ENCODE results near the gene EPHB4.

DNA sequence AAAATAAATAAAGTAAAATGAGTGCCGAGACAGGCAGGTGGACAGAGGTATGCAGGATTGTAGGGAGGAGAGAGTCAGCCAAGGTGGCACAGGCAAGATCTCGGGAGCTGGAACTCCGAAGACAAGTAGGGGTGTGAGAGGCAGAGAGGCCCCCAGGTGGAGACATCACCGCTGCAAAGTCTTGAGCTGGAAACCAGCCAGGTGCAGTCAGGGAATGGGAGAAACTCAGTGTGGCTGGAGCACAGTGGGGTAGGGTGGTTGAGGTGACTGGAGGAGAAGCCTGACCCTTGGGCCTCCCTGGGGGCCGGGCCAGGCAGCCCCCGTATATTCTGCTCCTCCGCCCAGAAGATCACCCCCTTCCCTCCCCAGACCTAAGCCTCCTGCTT, 4.2 kb downstream of the EPHB4 start:
- TF ChIP-seq, protein P1, sequence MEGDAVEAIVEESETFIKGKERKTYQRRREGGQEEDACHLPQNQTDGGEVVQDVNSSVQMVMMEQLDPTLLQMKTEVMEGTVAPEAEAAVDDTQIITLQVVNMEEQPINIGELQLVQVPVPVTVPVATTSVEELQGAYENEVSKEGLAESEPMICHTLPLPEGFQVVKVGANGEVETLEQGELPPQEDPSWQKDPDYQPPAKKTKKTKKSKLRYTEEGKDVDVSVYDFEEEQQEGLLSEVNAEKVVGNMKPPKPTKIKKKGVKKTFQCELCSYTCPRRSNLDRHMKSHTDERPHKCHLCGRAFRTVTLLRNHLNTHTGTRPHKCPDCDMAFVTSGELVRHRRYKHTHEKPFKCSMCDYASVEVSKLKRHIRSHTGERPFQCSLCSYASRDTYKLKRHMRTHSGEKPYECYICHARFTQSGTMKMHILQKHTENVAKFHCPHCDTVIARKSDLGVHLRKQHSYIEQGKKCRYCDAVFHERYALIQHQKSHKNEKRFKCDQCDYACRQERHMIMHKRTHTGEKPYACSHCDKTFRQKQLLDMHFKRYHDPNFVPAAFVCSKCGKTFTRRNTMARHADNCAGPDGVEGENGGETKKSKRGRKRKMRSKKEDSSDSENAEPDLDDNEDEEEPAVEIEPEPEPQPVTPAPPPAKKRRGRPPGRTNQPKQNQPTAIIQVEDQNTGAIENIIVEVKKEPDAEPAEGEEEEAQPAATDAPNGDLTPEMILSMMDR (conservative IDR thresholded peaks at IDR 0.05; ENCODE audit: low read depth in 2 of 2): no peak
- TF ChIP-seq POLR2AphosphoS5 (IDR thresholded peaks at IDR 0.05; ENCODE audit: low read depth) (no peak), CREB1 (CRISPR knock-in tag; IDR thresholded peaks at IDR 0.05; ENCODE audit: low read depth) (no peak), EZH2 (IDR thresholded peaks at IDR 0.05; ENCODE audit: low read depth, unreplicated experiment) (no peak), JUNB (IDR thresholded peaks at IDR 0.05; ENCODE audit: unreplicated experiment) (no peak), STAT1 (IDR thresholded peaks at IDR 0.05; ENCODE audit: unreplicated experiment) (no peak), EZH2phosphoT487 (IDR thresholded peaks at IDR 0.05; ENCODE audit: unreplicated experiment) (no peak)
- TF ChIP-seq, protein P2, sequence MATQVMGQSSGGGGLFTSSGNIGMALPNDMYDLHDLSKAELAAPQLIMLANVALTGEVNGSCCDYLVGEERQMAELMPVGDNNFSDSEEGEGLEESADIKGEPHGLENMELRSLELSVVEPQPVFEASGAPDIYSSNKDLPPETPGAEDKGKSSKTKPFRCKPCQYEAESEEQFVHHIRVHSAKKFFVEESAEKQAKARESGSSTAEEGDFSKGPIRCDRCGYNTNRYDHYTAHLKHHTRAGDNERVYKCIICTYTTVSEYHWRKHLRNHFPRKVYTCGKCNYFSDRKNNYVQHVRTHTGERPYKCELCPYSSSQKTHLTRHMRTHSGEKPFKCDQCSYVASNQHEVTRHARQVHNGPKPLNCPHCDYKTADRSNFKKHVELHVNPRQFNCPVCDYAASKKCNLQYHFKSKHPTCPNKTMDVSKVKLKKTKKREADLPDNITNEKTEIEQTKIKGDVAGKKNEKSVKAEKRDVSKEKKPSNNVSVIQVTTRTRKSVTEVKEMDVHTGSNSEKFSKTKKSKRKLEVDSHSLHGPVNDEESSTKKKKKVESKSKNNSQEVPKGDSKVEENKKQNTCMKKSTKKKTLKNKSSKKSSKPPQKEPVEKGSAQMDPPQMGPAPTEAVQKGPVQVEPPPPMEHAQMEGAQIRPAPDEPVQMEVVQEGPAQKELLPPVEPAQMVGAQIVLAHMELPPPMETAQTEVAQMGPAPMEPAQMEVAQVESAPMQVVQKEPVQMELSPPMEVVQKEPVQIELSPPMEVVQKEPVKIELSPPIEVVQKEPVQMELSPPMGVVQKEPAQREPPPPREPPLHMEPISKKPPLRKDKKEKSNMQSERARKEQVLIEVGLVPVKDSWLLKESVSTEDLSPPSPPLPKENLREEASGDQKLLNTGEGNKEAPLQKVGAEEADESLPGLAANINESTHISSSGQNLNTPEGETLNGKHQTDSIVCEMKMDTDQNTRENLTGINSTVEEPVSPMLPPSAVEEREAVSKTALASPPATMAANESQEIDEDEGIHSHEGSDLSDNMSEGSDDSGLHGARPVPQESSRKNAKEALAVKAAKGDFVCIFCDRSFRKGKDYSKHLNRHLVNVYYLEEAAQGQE (IDR thresholded peaks at IDR 0.05; ENCODE audit: unreplicated experiment): no peak

All from GM23338 (cell line).